Panc1 (cell line): Measurements from ENCODE around the gene TPPP.
"Not testable (repeated sequence)": the region's sequence is repeated elsewhere in the genome, so short reads cannot be mapped to it uniquely, and the experiment has no call there.

ENCODE experiments used
- CTCF ChIP-seq: fragments of 450-650 bp; IDR thresholded peaks from 2 replicates; pipeline ENCODE4 v1.5.1; 2017; ENCODE audit warnings: mild to moderate bottlenecking
- POLR2AphosphoS5 ChIP-seq: IDR thresholded peaks from 2 replicates; pipeline ENCODE4 v1.6.1; 2012; ENCODE audit warnings: mild to moderate bottlenecking, low read depth, low read length, moderate library complexity
- SIN3A ChIP-seq: IDR thresholded peaks from 2 replicates; pipeline ENCODE4 v1.6.1; 2012; ENCODE audit warnings: low read depth, mild to moderate bottlenecking, low read length, moderate library complexity, borderline replicate concordance; ENCODE audit not compliant: insufficient read depth

GRCh38 chr5:714215-715118 lies 21.3 kb upstream of the TPPP start:
- TF ChIP-seq CTCF, POLR2AphosphoS5, SIN3A: not testable (repeated sequence)
